ENCODE measurements around the gene CACNA1E.

CACNA1E gene

GRCh38 chr1:181748013-181748412, 264.7 kb downstream of the CACNA1E start:
- Histone ChIP-seq H3K9me3 (ENCODE audit: control insufficient read depth in 1 of 2, low read length in 2 of 2) (no peaks in the 10 kb centered on the region), H3K27me3 (ENCODE audit: low read depth, low read length) (no peaks in the 10 kb centered on the region), H3K4me1 (ENCODE audit: control insufficient read depth in 1 of 2, insufficient read depth in 2 of 2, low read length in 2 of 2) (no peaks in the 10 kb centered on the region), H3K36me3 (ENCODE audit: control insufficient read depth in 1 of 2, insufficient read depth in 2 of 2, low read length in 2 of 2) (no peaks in the 10 kb centered on the region), H3K27ac (ENCODE audit: low read length) (no peak overlapping the region), H3K4me3 (ENCODE audit: low read depth in 1 of 2, low read length in 2 of 2) (no peak overlapping the region)

GRCh38 chr1:181754103-181754502, 270.8 kb downstream of the CACNA1E start:
- no peaks in the 10 kb centered on the region for H3K27me3 ChIP-seq (ENCODE audit: low read depth, low read length)
- H3K27ac ChIP-seq (ENCODE audit: low read length): no peak overlapping the region
- H3K4me3 ChIP-seq (ENCODE audit: low read depth in 1 of 2, low read length in 2 of 2): no peak overlapping the region
- no peaks in the 10 kb centered on the region for H3K4me1 ChIP-seq (ENCODE audit: control insufficient read depth in 1 of 2, insufficient read depth in 2 of 2, low read length in 2 of 2)
- H3K9me3 ChIP-seq (ENCODE audit: control insufficient read depth in 1 of 2, low read length in 2 of 2): no peaks in the 10 kb centered on the region
- H3K36me3 ChIP-seq (ENCODE audit: control insufficient read depth in 1 of 2, insufficient read depth in 2 of 2, low read length in 2 of 2): no peaks in the 10 kb centered on the region

- no peak overlapping the region for H3K27ac ChIP-seq (ENCODE audit: low read length)
- no peak overlapping the region for H3K4me3 ChIP-seq (ENCODE audit: low read depth in 1 of 2, low read length in 2 of 2)
- H3K4me1 ChIP-seq (ENCODE audit: control insufficient read depth in 1 of 2, insufficient read depth in 2 of 2, low read length in 2 of 2): no peaks in the 10 kb centered on the region
- no peaks in the 10 kb centered on the region for H3K27me3 ChIP-seq (ENCODE audit: low read depth, low read length)
- no peaks in the 10 kb centered on the region for H3K36me3 ChIP-seq (ENCODE audit: control insufficient read depth in 1 of 2, insufficient read depth in 2 of 2, low read length in 2 of 2)
- no peaks in the 10 kb centered on the region for H3K9me3 ChIP-seq (ENCODE audit: control insufficient read depth in 1 of 2, low read length in 2 of 2)
These were observed 276.2 kb downstream of the CACNA1E start for GRCh38 chr1:181759481-181759880.

DNA sequence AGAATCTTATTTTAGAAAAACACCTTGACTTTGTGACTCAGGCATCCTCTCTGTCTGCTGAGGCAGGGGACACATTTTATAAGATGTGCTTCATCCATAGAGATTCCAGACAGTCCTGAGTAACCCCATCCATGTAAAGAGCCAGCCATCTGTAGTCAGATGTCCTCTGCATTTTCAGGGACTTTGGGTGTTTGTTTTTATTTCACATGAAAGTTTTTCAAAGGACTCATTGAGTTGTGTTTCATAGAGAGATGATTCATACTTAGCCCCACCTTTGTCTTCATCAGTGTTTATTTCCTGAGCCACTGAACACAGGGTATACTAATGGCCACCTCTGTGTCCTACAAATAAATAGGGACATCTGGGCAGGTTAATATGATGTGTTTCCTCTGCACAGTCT, 280.4 kb downstream of the CACNA1E start:
- H3K9me3 ChIP-seq (ENCODE audit: control insufficient read depth in 1 of 2, low read length in 2 of 2): no peaks in the 10 kb centered on the region
- no peak overlapping the region for H3K4me3 ChIP-seq (ENCODE audit: low read depth in 1 of 2, low read length in 2 of 2)
- no peaks in the 10 kb centered on the region for H3K27me3 ChIP-seq (ENCODE audit: low read depth, low read length)
- no peaks in the 10 kb centered on the region for H3K4me1 ChIP-seq (ENCODE audit: control insufficient read depth in 1 of 2, insufficient read depth in 2 of 2, low read length in 2 of 2)
- H3K27ac ChIP-seq (ENCODE audit: low read length): no peak overlapping the region
- H3K36me3 ChIP-seq (ENCODE audit: control insufficient read depth in 1 of 2, insufficient read depth in 2 of 2, low read length in 2 of 2): no peaks in the 10 kb centered on the region

GRCh38 chr1:181765451-181766026, 282.2 kb downstream of the CACNA1E start:
- H3K36me3 ChIP-seq (ENCODE audit: control insufficient read depth in 1 of 2, insufficient read depth in 2 of 2, low read length in 2 of 2): no peaks in the 10 kb centered on the region
- no peak overlapping the region for H3K4me3 ChIP-seq (ENCODE audit: low read depth in 1 of 2, low read length in 2 of 2)

DNA sequence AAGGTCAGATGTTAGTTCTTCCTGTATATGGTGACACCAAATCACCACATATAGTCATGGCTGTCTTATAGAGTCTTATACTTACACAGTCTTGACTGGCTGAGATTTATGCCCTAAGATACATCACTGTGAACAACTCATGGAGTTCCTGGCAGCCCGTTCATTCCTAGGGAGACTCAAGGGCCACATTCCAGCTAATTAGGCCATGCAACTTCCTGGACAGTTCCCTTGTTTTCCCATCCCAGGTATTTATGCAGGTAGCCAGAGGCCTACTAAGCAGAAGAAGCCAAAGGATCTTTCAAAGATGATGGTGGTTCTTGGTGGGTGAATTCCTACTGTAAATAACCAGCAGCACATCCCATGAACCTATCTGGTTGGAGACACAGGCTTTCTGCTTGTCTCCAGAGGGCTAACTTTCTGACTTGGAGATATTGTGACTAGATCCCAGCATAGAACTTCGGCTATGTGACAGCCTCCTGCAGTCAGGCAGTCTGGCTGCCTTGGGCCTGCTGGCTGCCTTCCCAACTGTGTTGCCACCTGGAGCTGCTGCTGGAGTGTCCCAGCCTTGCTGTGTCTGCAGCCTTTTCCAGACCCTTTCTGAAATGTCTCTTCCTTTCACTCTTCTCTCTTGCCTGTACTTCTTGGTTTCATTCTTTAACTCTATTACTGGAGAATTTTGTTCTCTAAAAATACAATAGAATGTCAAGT, 283.8 kb downstream of the CACNA1E start:
- Histone ChIP-seq H3K4me3 (ENCODE audit: low read depth in 1 of 2, low read length in 2 of 2) (no peak overlapping the region), H3K9me3 (ENCODE audit: control insufficient read depth in 1 of 2, low read length in 2 of 2) (no peaks in the 10 kb centered on the region), H3K36me3 (ENCODE audit: control insufficient read depth in 1 of 2, insufficient read depth in 2 of 2, low read length in 2 of 2) (no peaks in the 10 kb centered on the region), H3K4me1 (ENCODE audit: control insufficient read depth in 1 of 2, insufficient read depth in 2 of 2, low read length in 2 of 2) (no peaks in the 10 kb centered on the region), H3K27me3 (ENCODE audit: low read depth, low read length) (no peaks in the 10 kb centered on the region), H3K27ac (ENCODE audit: low read length) (no peak overlapping the region)

More at GRCh38 chr1:181765451-181766026, 282.2 kb downstream of the CACNA1E start:
- Histone ChIP-seq H3K27me3 (ENCODE audit: low read depth, low read length) (no peaks in the 10 kb centered on the region), H3K9me3 (ENCODE audit: control insufficient read depth in 1 of 2, low read length in 2 of 2) (no peaks in the 10 kb centered on the region), H3K27ac (ENCODE audit: low read length) (no peak overlapping the region), H3K4me1 (ENCODE audit: control insufficient read depth in 1 of 2, insufficient read depth in 2 of 2, low read length in 2 of 2) (no peaks in the 10 kb centered on the region)

- no peaks in the 10 kb centered on the region for H3K9me3 ChIP-seq (ENCODE audit: control insufficient read depth in 1 of 2, low read length in 2 of 2)
- no peak overlapping the region for H3K4me3 ChIP-seq (ENCODE audit: low read depth in 1 of 2, low read length in 2 of 2)
- H3K27me3 ChIP-seq (ENCODE audit: low read depth, low read length): no peaks in the 10 kb centered on the region
- no peaks in the 10 kb centered on the region for H3K36me3 ChIP-seq (ENCODE audit: control insufficient read depth in 1 of 2, insufficient read depth in 2 of 2, low read length in 2 of 2)
- H3K4me1 ChIP-seq (ENCODE audit: control insufficient read depth in 1 of 2, insufficient read depth in 2 of 2, low read length in 2 of 2): no peaks in the 10 kb centered on the region
- H3K27ac ChIP-seq (ENCODE audit: low read length): no peak overlapping the region
These were observed 285.1 kb downstream of the CACNA1E start for GRCh38 chr1:181768211-181768929.

DNA sequence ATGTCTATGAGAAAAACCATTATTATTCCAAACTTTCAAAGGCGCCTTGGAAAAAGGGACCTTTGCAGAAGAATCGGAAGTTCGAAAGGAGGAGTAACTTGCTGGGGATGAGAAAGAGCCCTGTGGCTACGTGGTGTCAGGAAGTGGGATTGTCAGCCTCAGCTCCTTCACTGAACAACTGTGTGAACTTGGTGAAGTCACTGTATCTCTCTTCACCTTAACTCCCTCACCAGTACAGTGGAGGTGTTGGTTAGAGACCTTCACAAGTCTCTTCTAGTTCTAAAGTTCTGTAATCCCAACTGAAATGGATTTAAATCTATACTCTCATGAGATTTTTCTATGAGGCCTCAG, 285.6 kb downstream of the CACNA1E start:
- H3K27ac ChIP-seq (ENCODE audit: low read length): no peak overlapping the region
- H3K4me3 ChIP-seq (ENCODE audit: low read depth in 1 of 2, low read length in 2 of 2): no peak overlapping the region
- H3K9me3 ChIP-seq (ENCODE audit: control insufficient read depth in 1 of 2, low read length in 2 of 2): no peaks in the 10 kb centered on the region
- no peaks in the 10 kb centered on the region for H3K27me3 ChIP-seq (ENCODE audit: low read depth, low read length)
- H3K36me3 ChIP-seq (ENCODE audit: control insufficient read depth in 1 of 2, insufficient read depth in 2 of 2, low read length in 2 of 2): no peaks in the 10 kb centered on the region
- H3K4me1 ChIP-seq (ENCODE audit: control insufficient read depth in 1 of 2, insufficient read depth in 2 of 2, low read length in 2 of 2): no peaks in the 10 kb centered on the region

DNA sequence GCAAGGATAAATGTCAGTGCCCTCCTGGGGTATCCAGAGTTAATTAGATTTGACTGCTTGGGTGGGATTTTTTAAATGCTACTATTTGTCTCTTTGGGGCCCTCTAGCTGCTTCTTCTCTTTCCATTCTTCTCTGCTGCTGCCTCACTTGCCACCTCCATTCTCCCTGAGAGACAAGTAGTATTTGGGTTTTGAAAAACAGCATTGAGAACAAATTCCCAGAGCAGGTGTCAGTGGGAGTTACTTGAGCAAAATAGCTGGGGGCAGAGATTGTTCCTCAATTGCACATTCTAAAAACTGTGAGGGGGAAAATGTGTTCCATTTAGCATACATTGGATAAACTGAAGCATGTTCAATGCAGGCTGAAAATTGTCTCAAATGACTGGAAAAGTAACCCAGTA, 286.5 kb downstream of the CACNA1E start:
- H3K4me3 ChIP-seq (ENCODE audit: low read depth in 1 of 2, low read length in 2 of 2): no peak overlapping the region
- H3K27ac ChIP-seq (ENCODE audit: low read length): no peak overlapping the region
- no peaks in the 10 kb centered on the region for H3K36me3 ChIP-seq (ENCODE audit: control insufficient read depth in 1 of 2, insufficient read depth in 2 of 2, low read length in 2 of 2)
- no peaks in the 10 kb centered on the region for H3K4me1 ChIP-seq (ENCODE audit: control insufficient read depth in 1 of 2, insufficient read depth in 2 of 2, low read length in 2 of 2)
- no peaks in the 10 kb centered on the region for H3K27me3 ChIP-seq (ENCODE audit: low read depth, low read length)
- no peaks in the 10 kb centered on the region for H3K9me3 ChIP-seq (ENCODE audit: control insufficient read depth in 1 of 2, low read length in 2 of 2)

- no peaks in the 10 kb centered on the region for H3K4me1 ChIP-seq (ENCODE audit: control insufficient read depth in 1 of 2, insufficient read depth in 2 of 2, low read length in 2 of 2)
- H3K9me3 ChIP-seq (ENCODE audit: control insufficient read depth in 1 of 2, low read length in 2 of 2): no peaks in the 10 kb centered on the region
- H3K27ac ChIP-seq (ENCODE audit: low read length): no peak overlapping the region
- no peaks in the 10 kb centered on the region for H3K27me3 ChIP-seq (ENCODE audit: low read depth, low read length)
- H3K4me3 ChIP-seq (ENCODE audit: low read depth in 1 of 2, low read length in 2 of 2): no peak overlapping the region
- H3K36me3 ChIP-seq (ENCODE audit: control insufficient read depth in 1 of 2, insufficient read depth in 2 of 2, low read length in 2 of 2): no peaks in the 10 kb centered on the region
These were observed 289.4 kb downstream of the CACNA1E start for GRCh38 chr1:181772714-181773113.

DNA sequence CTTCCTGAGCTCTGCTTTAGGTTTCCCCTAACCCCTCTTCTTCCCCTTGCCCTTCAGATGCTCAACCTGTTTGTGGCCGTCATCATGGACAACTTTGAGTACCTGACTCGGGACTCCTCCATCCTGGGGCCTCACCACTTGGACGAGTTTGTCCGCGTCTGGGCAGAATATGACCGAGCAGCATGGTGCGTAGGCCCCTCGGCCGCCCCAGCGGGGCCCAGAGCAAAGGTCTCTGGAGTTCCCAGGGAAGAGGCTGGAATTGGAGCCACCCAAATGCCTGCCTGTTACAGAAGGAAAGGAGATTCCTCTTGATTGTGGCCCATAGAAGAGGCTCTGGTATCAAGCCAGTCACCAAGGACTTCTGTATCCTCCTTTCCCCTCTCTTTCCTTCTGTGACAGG, 292.7 kb downstream of the CACNA1E start:
- H3K27me3 ChIP-seq (ENCODE audit: low read depth, low read length): no peaks in the 10 kb centered on the region
- H3K36me3 ChIP-seq (ENCODE audit: control insufficient read depth in 1 of 2, insufficient read depth in 2 of 2, low read length in 2 of 2): no peaks in the 10 kb centered on the region
- H3K9me3 ChIP-seq (ENCODE audit: control insufficient read depth in 1 of 2, low read length in 2 of 2): no peaks in the 10 kb centered on the region
- no peaks in the 10 kb centered on the region for H3K4me1 ChIP-seq (ENCODE audit: control insufficient read depth in 1 of 2, insufficient read depth in 2 of 2, low read length in 2 of 2)
- H3K27ac ChIP-seq (ENCODE audit: low read length): no peak overlapping the region
- no peak overlapping the region for H3K4me3 ChIP-seq (ENCODE audit: low read depth in 1 of 2, low read length in 2 of 2)

Data from muscle layer of duodenum (tissue), 2 donors.